ENCODE data around the gene PRKAR1B.
A peak's percentile ranks its signal among the peaks of the same experiment; 100 is the strongest.

PRKAR1B gene

GRCh38 chr7:721619-722248 is 5.3 kb downstream of the PRKAR1B start:
- no peak for DNase-seq

DNA sequence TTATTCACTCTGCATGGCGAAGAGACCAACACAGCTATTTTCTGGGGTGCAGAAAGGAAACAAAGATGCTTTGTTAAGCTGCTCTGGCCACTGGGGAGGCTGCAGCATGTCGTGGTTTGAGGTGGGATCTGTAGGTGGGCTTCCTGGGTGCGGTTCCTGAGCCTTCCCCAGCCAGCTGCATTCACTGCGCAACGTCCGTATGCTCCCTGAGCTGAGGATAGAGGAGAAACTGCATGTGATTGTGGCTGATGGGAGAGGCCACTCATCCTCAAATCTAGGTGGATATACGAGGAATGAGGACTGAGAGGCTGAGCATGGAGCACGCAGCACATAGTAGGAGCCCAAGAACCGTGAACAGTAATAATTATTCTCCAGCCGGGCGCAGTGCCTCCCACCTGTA is 10.4 kb downstream of the PRKAR1B start:
- no peak for DNase-seq

DNA sequence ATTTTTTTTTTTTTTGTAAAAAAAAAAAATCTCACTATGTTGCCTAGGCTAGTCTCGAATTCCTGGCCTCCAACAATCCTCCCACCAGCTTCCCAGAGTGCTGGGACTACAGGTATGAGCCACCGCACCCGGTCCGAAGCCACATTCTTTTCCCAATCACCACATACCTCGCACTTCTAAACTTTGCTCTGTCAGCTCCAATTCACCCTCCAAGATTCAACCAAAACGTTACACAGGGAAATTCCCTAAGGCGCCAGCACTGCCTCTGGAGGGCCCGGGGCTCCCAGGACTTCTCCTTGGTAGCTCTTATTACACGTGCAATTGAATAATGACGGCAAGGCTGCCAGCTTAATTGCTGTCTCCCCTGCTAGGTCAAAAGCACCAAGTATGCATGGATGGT is 10.9 kb downstream of the PRKAR1B start:
- DNase-seq: no peak

- no peak for DNase-seq
Measured at GRCh38 chr7:714251-714671, 12.8 kb downstream of the PRKAR1B start.

DNA sequence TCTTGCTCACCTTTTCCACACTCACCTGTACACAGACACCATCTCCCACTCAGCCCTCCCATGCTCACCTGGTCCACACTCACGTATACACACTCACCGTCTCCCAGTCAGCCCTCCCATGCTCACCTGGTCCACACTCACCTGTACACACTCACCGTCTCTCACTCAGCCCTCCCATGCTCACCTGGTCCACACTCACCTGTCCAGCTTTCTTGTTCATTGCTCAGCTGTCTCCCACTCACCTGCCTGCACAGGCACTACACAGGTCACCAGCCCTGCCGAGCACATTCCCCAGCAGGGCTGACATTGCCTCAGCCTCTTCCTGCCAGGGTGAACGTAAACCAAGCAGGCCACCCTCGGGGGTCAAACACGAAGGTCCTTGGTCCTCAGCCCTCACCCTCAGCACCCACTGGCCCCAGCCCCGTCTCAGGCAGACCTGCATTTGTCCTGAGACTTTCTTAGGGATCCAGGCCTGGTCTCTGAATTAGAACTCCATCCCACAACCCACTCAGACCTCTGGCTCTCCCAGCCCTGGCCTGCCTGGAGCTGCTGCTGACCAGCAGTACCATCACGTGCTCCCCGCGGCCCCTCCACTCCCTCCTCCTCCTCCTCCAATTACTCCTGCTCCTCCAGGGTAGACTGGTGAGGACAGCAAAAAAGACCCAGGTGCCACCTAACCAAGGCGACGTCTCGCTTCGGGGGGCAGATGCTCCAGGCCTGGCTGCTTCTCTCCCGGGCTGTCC is 13.4 kb downstream of the PRKAR1B start:
- no peak for DNase-seq

DNA sequence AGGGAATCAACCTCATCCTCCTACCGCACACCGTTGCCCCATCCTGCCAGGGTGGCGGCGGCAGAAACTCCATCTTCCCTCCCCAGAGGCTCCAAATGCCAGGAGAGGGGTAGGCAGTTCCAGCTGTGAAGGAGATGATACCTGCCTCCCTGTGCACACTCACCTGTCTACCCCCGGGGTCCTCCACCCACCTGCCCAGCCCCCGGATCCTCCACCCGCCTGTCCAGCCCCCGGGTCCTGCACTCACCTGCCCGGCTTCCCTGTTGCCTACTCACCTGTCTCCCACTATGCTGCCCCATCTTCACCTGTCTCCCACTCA is 14.0 kb downstream of the PRKAR1B start:
- no peak for DNase-seq

- DNase-seq: peak in 1 of 4 experiments; percentile 26
Measured at GRCh38 chr7:712381-713138, 14.5 kb downstream of the PRKAR1B start.

DNA sequence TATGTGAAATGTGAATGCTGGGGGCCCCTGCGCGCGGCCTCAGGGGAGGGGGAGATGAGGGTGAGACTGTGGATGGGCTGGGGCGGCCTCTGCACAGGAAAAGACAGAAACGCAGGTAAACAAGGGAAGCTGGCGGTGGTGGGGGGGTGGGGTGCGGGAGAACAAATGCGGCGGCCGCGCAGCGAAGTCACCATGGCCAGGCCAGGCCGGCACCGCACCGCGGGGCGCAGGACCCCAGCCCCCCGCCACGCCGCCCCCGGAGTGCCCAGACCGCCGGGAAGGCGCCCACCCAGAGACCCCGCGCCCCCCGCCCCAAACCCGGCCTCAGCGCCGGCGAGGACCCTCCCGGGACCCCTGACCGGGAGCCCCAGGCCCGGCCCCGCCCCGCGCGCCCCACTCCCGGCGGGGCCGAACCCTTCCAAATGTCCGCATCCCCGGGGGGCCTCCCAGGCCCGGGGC is 15.1 kb downstream of the PRKAR1B start:
- DNase-seq: peak in 1 of 4 experiments; percentile 29

DNA sequence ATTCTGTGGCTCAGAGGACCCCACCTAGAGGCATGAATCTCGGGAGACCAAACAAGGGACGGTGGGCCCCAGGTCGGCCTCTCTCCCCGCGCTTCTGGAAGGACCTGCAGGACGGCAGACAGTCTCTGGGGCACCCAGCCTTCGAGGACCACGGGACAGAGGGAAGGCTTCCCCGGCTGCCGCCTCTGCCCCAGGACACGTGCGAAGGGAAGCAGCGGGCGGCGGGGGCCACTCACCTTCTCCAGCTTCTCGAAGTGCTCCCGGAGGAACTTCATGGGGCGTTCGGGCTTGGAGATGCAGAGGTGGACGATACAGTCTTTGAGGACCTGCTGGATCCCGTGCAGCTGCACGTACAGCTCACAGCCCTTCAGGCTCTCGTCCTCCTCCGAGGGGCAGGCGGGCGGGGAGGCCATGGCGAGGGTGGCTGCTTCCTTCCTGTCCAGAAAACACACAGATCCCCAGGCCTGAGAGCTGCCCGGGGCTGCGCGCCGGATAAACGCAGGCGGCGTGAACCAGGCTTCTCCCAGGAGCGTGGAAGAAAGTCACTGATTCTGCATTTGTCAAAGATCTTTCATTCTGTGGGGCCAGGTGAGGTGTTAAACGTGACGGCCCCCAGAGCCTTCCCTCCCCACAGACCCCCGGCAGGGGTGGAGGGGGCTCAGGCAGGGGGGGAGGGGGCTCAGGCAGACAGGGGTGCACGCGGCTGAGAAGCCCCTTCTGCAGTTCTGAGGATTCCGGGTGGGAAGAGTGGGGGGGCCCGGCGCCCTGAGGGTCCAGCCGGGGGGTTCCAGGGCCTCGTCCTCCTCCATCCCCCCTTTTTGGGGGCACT is 15.8 kb downstream of the PRKAR1B start:
- no peak for DNase-seq

DNA sequence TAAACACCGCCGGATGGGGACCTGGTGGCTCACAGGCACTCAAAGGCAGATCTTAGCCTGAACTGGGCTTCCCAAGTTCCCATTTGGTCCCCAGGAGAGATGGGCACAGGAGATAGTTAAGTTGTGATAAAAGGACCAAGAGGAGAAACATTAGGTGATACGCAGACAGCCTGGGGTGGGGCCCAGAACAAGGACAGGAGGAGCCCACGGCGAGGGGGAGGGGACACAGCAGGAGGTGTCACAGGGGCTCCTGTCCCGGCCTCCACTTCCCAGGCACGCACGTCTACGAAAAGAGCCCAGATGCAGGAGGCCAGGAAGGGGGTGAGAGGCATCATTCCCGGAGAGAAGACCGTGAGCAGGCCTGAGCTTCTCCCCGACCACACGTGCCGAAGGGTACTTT is 16.9 kb downstream of the PRKAR1B start:
- DNase-seq: no peak

DNA sequence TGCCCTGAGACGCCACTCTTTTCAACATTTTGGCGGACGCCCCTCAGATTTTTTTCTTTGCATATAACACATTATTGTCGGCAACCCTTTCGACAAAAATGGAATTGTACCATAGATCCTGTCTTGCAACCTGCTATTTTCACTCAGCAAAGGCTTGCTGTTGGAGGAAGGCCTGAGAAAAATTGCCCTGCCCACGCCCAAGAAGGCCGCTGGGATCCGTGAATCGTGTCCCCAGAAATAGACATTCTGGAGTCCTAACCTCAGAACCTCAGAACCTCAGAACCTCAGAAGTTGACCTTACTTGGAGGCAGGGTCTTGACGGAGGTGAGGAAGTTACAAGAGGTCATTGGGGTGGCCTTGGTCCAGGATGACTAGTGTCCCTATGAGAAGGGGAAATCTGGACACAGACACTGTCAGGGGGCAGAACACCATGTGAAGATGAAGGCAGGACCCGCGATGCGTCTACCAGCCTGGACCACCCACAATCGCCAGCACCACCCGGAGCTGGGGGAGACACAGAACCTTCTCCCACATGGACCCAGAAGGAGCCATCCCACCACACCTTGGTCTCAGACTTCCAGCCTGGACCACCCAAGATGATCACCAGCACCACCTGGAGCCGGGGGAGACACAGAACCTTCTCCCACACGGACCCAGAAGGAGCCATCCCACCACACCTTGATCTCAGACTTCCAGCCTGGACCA is 19.6 kb downstream of the PRKAR1B start:
- no peak for DNase-seq

- DNase-seq: no peak
Measured at GRCh38 chr7:706721-707120, 20.4 kb downstream of the PRKAR1B start.

DNA sequence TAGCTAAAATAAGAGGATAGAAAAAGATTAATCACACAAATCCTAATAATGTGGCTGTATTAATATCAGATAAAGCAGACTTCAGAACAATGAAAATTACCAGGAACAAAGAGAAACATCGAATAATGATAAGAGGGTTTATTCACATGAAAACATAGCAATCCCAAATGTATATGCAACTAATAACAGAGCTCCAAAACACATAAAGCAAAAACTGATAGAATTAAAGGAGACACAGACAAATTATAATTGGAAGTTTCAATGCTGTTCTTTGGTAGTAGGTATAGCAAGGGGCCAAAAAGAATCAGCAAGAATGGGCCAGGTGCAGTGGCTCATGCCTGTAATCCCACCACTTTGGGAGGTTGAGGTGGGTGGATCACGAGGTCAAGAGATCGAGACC is 24.0 kb downstream of the PRKAR1B start:
- DNase-seq: no peak

GRCh38 chr7:701086-701671 is 25.9 kb downstream of the PRKAR1B start:
- DNase-seq: no peak

DNA sequence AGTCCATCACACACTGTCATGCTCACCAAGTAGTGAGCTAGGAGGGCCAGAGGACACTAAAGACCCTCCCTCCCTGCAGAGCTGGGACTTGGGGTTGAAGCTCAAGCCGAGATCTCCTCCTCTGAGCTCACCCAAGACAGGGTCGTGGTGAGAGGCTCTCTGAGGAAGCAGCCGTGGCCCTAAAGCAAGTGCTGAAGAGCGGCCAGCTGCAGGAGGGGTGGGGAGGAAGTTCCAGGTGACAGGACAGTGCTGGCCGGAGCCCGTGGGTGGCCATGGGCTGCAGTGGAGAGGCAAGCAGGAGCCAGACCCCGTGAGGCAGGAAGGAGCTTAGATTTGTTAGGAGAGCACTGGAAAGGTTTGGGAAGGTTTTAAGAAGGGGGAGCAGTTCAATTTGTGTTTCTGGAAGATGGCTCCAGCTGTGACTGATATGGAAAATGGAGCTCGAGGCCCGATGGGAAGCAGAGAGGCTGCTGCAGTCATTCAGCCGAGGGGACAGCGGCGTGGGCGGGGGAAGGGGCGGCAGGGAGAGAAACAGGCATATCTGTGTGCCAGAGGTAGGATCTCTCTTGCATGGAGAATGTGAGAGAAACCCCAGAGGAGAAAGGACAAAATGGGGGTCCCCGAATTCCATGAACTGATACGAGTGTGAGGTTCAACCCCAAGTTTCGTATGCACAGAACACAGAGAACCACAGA is 27.5 kb downstream of the PRKAR1B start:
- no peak for DNase-seq

- no peak for DNase-seq
Measured at GRCh38 chr7:698515-699475, 28.3 kb downstream of the PRKAR1B start.

- DNase-seq: no peak
Measured at GRCh38 chr7:696812-697551, 30.1 kb downstream of the PRKAR1B start.

DNA sequence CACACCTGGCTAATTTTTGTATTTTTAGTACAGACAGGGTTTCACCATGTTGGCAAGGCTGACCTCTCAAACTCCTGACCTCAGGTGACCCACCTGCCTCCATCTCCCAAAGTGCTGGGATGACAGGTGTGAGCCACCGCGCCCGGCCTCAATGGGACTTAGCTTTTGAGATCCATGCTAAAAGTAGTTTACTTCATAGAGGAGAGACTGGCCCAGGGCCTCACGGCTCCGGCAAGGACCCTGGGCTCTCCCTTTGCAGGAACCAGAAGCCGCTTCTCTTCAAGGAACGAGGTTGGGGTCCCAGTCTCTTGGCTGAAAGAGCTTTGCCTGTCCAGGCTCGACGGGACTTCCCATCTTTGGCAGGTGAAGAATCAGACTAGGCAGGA is 30.7 kb downstream of the PRKAR1B start:
- DNase-seq: no peak

DNA sequence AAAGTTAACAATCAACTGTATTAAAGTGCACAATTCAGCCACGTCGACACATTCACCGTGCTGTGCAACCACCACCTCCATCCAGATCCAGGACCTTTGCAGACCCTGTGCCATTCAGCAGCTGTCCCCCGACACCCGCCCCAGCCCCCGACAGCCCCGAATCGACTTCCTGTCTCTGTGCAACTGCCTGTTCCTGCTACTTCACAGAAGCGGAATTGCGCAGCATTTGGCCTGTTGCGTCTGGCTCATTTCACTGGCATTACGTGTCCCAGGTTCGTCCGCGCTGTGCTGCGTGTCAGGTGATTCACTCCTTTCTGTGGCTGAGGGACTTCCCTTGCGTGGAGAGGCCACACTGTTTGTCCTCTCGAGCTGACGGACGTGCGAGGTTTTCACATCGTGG is 33.8 kb downstream of the PRKAR1B start:
- DNase-seq: no peak

Data from activated naive CD4-positive, alpha-beta T cell (primary cell).